GM18873 (cell line): ENCODE measurements around the gene ABHD17C.

Experiments
- ATAC-seq: cut with Tn5 transposase; IDR thresholded peaks from one replicate; pipeline ENCODE4 v1.9.1; 2021; ENCODE audit warnings: mild to moderate bottlenecking, moderate library complexity, moderate number of reproducible peaks; ENCODE audit not compliant: unreplicated experiment, low FRiP score

ABHD17C gene

DNA sequence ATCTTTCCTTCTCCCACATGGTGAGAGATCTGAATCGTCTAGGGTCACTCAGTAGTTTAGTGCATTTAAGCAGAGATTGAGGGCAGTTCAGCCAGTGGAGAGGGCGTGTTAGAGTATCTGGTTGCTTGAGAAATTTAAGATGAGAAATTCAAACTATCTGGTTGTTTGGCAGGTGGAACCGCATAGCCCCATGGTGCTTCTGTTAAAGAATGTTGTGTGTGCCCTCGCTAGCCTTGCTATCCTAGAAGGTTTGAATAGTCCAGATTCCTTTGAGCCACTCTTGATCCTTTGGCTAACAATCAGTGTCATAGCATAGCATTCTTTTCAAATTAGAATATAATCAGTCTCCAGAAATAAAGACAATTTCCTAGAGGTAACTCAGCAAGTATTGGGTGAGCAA, 32.1 kb downstream of the ABHD17C start:
- ATAC-seq: no peak

DNA sequence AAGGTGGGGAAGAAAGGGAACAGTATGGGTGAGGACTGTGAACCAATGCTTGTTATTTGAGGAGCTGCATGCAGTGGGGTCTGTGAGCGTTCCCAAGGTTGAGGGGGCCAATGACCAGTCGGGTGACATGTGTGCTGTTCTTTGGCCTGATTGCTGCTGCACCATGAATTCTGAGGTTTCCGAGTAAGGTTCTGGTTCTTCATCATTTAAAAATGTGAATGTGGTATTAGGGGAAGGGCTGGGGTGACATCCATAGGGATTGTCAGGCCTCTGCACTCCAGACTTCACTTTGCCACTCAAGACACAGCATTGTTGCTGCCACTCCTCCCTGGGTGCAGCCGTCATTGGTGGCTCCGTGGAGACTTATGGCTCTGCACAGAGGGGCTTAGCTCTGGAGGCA, 32.5 kb downstream of the ABHD17C start:
- no peak for ATAC-seq

DNA sequence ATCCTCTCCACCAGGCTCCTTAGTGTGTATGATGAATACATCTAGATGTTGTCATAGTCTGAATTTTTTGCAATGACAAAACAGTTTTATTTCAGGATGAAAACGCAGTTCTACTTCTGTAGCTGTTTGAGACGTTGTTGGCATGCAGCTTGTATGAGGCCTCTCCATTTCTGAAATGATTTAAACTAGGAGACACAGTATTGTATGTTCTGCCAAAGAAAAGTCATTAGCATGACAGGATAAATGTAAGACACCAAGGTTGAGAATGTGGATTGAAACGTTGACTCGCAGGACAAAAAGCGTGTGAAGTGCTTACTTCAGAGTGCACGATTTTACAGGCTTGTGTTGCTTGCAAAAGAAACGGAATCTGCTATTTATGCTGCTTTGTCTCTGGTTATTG, 35.3 kb downstream of the ABHD17C start:
- no peak for ATAC-seq

DNA sequence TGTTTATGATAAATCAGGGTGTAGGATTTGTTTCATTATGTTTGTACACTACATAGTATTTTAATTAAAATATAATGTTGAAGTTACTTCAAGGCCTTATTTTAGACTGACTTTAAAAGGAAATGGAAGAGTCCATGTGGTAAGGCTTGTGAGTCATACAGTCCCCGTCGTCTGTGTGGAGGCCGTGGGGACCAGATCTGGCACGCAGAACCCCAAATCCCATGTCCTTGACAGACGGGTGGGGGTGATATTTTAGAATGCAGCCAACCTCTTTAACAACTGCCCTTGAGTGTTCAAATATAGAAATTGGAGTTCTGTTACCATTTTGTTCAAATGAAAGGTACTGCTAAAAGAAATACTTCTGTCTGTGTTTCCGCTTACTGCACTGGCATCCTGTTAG, 35.8 kb downstream of the ABHD17C start:
- no peak for ATAC-seq

DNA sequence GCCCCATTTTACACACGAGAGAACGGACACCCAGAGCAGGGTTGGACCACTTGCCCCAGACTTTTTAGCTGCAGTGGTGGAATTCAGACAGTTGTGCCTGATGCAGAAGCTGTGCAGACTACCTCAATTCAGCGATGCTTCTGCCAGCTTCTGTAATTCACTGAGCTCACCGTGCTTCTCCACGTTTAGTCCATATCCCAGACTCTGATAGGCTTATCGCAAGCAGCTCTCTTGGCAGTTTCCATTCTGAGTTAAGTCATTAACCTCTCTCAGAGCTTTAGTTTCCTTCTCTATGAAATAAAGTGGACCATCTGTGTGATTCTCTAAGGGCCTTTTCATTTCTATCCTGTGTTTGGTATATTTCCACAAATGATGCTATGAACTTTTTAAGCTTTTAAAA, 37.1 kb downstream of the ABHD17C start:
- ATAC-seq: no peak

DNA sequence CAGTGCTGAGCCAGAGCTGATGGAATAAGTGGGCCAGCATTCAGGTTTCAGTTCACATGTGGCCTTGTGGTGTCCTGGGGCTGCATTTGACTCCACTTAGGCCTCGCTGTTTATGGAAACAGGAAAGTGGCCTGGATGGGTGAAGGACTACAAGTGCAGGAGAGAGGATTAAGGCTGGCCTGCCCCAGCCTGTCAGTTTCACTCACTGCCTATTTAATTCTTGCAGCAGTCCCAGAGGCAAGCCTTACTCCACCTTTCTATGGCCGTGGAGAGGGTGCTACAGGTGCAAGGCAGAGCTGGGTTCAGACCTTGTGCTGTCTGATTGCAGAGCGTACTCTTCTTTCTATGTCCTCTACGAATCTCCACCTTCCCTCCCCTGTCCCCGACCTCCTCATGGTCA, 37.7 kb downstream of the ABHD17C start:
- ATAC-seq: no peak

DNA sequence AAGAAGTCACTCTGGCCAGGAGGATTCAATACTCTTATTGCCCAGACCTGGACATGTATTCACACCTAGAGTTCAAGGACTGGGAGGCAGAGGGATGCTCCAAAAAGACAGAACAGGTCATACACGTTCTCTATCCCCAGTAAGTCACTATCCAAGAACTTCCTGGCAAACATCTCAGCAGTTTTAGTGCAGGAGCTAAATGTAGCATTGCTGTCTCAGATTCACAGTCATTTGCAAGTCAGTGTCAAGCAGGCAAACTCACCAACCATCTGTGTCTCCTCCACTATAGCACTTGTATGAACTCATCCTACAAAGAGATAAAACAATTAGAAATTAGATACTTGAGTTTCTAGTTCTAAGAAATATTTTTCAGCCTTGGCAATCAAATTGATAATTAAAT, 38.4 kb downstream of the ABHD17C start:
- ATAC-seq: no peak

DNA sequence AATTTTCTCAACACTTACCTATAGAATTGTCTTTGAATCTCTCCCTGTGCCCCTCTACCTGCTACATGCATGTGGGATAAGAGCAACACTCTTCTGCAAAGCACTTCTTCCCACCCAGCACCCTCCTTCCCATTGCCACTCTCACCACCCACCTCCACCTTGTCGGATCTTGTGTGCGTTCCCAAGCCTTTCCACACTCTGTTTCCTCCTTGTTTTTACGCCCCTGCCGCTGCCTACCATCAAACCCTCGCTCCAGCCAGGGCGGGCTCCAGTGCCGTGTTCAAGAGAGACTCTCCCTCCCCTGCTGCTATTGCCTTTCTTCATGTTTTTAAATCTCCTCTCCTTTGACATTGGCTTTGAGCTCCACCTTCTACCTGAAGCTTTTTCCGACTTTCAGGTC, 40.2 kb downstream of the ABHD17C start:
- ATAC-seq: no peak

DNA sequence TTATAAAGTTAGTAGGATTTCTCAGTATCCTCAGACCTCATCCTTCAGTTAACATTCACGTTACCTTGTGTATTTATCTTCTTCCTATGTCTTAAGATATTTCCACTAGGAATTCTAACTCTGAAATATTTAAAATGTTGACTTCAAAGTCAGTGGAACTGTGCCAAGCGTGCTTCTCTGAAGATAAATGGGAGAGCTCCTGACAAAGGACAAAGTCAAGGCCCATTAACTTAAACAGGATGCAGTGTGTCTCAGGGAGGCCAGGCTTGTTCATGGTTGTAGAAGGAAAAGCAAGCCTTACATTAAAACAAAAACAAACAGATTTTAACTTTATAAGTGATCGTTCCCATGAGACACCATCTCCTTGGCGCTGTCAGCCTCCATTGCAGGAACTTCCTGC, 41.5 kb downstream of the ABHD17C start:
- ATAC-seq: no peak

DNA sequence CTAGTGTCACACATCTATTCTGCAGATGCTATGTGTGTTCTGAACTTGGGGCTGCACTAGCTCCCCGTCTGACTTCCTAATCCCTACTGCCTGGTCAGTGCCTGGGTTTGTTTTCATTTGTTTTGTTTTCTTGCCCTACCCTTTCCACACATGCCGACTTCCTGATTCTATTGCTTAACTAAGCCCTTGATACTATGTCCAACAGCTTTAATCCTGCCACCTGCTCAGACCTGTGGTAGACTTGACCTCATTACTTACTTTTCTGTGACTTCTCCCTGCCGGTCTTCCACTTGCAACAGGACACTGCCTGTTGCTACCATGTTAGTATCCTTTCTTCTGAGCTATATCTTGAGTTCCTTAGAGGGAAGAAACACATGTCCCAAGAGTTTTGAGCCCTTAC, 44.8 kb downstream of the ABHD17C start:
- no peak for ATAC-seq

DNA sequence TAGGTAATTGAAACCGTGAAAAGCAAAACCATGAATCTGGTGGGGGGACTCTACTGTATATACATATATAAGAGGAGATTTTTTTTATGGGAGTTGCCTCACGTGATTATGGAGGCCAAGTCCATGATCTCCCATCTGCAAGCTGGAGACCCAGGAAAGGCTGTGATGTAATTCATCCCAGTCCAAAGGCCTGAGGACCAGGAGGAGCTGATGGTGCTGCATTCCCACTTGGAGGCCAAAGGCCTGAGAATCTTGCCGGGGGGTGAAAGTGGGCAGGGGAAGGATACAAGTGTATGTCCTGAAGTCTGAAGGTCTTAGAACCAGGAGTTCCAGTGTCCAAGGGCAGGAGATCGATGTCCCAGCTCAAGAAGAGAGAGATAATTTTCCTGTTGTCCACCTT, 47.0 kb downstream of the ABHD17C start:
- ATAC-seq: no peak

DNA sequence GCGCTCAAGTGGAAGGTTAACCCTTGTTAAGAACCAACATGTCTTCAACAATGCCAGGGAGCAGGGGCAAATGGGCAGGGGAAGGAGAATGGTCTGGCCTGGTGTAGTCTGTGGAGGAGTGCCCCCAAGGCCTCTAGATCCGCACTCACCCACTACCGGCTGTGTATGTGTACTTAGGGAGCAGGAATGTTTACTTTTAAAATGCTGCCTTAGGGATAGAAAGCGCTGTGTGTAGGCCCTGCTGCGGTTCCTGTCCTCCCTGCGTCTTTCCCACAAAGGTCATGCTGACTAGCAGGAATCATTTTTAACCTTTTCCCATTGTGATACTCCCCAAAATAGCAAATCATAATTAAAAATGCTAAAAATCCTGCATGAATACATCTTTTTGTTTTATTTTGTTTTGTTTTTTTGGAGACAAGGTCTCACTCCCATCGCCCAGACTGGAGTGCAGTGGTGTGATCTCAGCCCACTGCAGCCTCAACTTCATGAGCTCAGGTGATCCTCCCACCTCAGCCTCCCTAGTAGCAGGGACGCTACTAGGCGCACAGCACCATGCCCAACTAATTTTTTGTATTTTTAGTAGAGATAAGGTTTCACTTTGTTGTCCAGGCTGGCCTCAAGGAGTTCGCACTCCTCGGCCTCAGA, 48.2 kb downstream of the ABHD17C start:
- no peak for ATAC-seq

DNA sequence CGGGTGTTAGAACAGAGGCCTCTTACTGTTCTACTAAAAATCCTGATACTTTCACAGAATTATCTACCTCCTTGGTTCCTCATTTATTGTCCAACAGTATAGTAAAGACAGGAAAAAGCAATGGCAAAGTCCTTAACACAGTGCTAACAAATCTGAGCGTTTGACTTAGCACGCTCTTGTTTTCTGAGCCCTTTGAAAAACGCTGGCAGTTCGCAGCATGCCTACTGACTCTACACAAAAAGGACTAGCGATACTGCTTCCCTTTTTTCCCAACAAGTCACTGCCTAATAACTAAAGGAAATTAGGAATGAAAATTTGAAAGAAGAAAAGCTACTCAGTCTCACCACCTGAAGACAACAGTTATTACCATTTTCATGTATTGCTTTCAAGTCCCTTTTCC, 49.3 kb downstream of the ABHD17C start:
- no peak for ATAC-seq

DNA sequence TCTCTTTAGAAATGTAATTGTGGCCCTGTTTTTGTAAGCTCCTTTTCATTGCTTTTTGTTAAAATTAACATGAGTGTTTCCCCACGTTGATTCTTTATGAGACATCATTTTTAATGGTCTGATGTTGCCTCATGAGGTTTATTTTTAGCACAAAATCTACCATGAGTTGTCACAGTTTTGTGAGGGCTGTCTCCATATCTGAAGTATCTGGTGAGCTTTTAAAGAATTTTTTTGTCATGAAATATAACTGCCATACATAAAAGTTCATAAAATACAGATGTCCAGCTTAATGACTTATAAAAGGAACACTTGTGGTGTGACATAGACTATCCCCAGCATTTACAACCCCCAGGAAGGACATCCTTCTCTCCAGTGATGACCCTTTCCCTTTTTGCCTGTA, 49.7 kb downstream of the ABHD17C start:
- no peak for ATAC-seq

DNA sequence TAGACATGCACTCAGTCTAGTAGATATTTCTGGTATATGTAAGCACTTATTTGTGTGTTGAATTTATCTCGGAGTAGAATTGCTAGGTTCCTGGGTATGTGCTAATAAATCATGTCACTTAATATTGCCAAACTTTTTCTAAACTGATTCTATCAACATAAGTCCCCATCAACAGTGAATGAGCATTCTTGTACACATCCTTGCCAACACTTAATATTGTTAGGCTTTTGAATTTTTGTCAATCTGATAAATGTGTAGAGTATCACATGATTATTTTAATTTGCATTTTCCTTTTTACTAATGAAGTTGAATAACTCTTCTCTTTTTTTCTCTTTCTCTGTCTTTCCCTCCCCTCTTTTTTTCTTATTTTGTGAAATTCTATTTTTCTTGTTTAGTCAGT, 50.8 kb downstream of the ABHD17C start:
- no peak for ATAC-seq

DNA sequence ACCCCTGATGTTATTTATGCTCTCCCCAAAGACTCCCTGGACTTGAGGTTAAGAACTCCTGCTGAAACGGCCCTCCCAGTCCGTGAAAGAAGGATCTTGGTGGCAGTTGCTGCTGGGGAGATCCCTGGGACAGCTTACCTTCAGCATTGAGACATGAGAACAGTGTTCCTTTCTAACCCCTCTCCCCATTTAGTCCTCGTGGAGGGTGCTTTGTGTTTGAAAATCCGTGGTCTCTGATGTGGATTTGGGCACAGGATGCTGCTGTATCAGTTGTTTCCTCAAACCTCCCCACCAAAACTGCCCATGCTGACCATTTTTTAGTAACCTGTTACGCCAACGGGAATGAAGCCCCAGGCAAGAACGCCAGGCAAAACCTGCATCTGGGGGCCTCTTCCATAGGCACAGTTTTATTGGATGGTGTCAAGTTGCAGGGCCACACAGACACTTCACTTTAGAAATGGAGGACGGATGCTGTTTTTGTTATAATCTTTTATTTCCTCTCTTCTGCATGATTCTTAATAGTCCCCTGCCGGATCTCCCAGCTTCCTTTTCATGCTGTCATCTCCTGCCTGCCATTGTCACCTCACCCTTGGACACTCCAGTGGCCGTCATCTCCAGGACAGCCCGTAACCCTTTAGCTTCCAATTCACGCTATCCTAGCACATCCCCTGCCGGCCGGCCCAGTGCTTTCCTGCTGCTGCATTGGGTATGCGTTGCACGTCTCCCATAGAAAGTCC, 52.4 kb downstream of the ABHD17C start:
- ATAC-seq: no peak

DNA sequence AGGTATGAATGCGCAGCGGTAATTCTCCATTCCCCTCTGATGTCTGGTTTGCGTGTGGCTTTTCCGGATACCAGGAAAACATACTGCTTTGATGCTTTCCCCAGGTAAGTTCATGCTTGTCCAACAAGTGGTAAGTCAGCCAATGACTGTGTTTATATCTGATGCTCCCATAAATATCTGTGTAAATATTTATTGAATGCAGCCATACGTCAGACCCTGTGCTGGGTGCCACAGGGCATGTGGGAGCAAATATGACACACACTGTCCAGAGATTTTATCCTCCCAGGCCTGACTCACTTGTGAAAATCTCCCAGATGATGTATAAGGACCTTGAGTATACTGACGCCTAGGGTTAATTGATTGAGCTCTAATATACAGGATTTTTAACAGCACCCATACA, 54.5 kb downstream of the ABHD17C start:
- no peak for ATAC-seq

DNA sequence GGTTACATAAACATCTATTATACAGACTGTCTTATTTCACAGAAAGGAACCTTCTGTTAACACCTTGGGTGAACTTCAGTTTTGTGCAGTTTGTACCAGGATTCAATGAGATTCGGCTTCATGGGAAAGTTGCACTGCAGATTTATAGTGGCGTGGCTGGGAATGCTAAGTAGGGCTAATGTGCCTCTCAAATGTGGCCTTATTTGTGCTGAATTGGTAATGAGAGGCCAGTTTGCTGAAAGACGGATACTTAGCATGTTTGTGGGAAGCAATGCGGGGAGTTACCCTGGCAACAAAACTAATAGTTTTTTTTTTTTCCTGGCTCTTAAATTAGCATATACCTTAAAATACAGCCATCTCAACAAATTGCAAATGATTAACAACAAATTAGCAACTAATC, 55.5 kb downstream of the ABHD17C start:
- no peak for ATAC-seq

DNA sequence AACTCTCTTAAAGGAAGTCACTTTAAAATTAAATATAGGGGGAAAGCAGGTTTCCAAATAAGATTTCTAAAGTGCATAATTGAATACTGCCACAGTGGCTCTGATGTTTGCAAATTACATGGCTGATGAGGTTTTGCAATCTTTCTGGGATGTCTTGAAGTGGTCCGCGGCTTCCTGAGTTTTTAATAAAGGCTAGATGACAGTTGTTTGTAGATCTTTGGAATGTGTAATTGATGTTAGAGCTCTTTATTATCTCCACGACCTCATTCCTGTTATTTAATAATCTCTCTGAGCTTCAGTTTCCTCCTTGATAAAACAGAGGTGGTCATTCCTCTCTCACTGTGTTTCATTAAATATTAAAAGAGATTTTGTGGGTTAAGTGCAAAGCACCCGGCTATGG, 57.1 kb downstream of the ABHD17C start:
- no peak for ATAC-seq

DNA sequence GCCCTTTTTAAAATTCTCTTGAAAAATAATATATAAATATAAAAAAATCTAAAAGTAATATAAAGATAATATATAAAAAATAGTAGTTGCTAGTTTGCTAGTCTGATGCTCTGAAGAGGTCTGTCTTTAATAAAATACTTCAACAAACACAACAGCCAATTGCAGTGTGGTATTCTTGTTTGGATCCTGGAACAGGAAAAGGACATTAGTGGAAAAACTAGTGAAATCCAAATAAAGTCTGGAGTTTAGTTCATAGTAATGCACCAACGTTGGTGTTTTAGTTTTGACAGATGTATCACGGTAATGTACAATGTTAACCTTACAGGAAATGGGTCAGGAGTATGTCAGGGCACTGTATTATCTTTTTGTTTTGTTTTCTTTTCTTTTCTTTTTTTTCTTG, 58.1 kb downstream of the ABHD17C start:
- ATAC-seq: no peak

DNA sequence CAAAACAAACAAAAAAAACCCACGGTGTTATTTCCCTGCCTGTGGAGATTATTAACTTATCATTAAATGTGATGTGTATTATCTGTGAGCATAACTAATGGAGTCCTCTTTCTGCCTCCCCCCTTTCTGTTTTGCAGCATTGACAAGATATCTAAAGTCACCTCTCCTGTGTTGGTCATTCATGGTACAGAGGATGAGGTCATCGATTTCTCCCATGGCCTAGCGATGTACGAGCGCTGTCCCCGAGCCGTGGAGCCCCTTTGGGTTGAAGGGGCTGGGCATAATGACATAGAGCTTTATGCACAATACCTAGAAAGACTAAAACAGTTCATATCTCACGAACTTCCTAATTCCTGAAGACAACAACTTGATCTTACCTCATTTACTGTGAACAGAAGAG, 58.9 kb downstream of the ABHD17C start:
- ATAC-seq: no peak

DNA sequence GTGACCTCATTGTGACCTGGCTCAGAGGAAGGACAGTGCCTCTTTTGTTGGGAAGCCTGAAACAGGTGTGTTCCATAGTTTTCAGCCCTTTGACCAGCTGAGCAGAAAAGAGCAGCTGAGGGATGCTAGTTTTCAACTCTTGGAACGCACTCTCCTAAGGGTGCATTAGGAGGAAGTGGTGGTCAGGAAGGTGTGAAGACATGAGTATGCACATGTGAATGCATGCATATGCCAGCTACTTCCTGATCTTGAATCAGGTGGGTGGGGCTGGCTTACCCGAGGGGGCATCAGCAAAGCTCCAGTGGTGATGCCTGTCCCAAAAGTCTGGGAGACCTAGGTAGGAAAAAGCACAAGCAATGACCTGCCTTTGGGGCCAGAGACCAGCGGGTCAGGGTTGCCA, 60.8 kb downstream of the ABHD17C start:
- no peak for ATAC-seq
